Measurements from ENCODE around the gene RNASEH2C.

RNASEH2C gene

DNA sequence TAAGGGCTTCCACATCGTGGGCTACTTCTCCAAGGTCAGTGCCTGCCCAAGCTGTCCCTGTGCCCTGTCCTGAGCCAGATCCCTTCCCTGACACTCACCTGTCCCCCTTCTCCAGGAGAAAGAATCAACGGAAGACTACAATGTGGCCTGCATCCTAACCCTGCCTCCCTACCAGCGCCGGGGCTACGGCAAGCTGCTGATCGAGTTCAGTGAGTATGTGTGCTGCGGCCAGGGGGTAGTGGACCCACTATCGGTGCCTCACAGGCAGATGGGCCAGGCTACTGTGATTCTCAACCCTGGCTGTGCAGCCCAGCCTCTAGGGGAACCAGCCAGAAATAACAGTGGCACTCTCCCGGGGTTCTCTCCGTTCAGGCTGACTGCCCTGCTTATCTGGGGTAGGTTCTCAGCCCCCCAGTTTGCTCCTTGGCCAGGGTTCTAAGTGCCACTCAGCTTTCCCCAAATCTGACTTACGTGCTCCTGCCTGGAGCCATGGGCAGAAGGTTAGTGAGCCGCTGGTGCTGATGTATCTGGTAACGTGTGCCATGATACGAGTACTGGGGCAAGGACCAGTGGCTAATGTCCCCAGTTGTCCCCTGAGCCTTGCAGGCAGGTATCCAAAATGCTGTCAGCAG is 3.7 kb downstream of the RNASEH2C start:
- no peak for DNase-seq (ENCODE audit: extremely low read depth, low read depth)

DNA sequence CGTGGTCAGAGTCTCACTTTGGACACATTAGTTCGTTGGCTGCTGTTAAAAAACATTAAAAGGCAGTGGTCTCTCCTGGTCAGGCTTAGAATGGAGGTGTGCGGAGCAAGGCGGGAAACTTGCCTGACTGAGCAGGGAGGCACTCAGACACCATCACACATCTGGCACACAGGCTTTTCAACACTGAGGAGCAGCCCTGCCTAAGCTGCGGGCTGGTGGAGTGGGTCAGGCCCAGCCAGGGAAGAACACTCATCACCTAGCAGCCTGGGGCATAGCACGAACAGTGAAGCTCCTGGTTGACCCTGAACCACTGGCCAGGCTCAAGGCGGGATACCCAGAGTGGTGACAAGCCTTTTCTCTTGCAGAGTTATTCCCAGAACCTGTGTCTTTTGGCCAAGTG is 4.3 kb downstream of the RNASEH2C start:
- TF ChIP-seq, protein P1, sequence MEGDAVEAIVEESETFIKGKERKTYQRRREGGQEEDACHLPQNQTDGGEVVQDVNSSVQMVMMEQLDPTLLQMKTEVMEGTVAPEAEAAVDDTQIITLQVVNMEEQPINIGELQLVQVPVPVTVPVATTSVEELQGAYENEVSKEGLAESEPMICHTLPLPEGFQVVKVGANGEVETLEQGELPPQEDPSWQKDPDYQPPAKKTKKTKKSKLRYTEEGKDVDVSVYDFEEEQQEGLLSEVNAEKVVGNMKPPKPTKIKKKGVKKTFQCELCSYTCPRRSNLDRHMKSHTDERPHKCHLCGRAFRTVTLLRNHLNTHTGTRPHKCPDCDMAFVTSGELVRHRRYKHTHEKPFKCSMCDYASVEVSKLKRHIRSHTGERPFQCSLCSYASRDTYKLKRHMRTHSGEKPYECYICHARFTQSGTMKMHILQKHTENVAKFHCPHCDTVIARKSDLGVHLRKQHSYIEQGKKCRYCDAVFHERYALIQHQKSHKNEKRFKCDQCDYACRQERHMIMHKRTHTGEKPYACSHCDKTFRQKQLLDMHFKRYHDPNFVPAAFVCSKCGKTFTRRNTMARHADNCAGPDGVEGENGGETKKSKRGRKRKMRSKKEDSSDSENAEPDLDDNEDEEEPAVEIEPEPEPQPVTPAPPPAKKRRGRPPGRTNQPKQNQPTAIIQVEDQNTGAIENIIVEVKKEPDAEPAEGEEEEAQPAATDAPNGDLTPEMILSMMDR (IDR thresholded peaks at IDR 0.05; ENCODE audit: low read depth, low read length) = no peak
- no peak for DNase-seq (ENCODE audit: extremely low read depth, low read depth)

More for the DNA sequence above, 3.7 kb downstream of the RNASEH2C start:
- TF ChIP-seq, protein P1 (IDR thresholded peaks at IDR 0.05; ENCODE audit: low read depth, low read length) = no peak

DNA sequence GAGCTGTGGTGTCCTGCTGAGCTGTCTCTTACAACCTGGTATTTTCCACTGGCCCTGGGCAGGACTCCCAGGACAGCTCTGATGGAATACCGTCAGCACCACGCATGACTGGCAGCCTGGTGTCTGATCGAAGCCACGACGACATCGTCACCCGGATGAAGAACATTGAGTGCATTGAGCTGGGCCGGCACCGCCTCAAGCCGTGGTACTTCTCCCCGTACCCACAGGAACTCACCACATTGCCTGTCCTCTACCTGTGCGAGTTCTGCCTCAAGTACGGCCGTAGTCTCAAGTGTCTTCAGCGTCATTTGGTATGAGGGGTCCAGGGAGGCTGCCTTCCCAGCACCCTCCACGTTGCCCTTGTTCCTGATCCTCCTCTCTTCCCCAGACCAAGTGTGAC is 6.2 kb downstream of the RNASEH2C start:
- TF ChIP-seq, protein P1 (IDR thresholded peaks at IDR 0.05; ENCODE audit: low read depth, low read length) = no peak
- DNase-seq (ENCODE audit: extremely low read depth, low read depth) = no peak

DNA sequence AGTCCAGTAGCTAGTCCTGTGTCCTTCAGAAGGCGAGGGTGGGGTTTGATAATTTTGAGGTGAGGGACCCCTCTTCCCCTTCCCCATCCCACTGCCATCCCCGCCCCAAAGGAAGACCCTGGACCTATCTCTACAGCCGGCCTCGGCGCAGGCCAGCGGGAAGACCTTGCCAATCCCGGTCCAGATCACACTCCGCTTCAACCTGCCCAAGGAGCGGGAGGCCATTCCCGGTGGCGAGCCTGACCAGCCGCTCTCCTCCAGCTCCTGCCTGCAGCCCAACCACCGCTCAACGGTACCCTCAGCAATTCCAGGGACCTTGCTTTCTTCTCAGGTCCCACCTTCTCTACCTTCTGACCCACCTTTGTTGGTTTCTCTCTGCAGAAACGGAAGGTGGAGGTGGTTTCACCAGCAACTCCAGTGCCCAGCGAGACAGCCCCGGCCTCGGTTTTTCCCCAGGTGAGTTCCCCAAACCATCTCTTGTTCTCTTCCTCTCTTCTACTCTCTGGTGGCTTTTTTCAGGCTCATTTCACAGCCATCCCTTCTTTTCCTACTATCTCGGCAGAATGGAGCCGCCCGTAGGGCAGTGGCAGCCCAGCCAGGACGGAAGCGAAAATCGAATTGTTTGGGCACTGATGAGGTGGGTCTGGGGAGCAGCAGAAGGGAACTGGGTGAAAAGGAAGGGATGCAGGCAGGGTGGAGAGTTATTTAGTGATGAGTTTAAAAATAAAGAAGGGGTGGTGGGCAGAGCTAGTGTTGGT is 7.2 kb downstream of the RNASEH2C start:
- no peak for DNase-seq (ENCODE audit: extremely low read depth, low read depth)
- TF ChIP-seq, protein P1 (IDR thresholded peaks at IDR 0.05; ENCODE audit: low read depth, low read length) = no peak

DNA sequence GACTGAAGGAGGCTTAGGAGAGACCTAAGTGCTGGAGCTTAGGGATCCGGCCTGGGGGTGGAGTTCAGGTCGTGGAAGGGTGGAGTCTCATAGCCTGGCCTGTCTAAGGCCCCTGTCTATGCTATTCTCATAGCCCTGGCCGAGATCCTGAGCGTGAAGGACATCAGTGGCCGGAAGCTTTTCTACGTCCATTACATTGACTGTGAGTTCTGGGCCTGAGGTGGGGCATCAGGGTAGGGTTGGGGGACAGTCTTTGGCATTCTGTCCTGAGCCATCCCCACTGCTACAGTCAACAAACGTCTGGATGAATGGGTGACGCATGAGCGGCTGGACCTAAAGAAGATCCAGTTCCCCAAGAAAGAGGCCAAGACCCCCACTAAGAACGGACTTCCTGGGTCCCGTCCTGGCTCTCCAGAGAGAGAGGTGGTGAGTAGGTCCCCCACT is 7.9 kb downstream of the RNASEH2C start:
- TF ChIP-seq, protein P1 (IDR thresholded peaks at IDR 0.05; ENCODE audit: low read depth, low read length) = no peak
- no peak for DNase-seq (ENCODE audit: extremely low read depth, low read depth)

DNA sequence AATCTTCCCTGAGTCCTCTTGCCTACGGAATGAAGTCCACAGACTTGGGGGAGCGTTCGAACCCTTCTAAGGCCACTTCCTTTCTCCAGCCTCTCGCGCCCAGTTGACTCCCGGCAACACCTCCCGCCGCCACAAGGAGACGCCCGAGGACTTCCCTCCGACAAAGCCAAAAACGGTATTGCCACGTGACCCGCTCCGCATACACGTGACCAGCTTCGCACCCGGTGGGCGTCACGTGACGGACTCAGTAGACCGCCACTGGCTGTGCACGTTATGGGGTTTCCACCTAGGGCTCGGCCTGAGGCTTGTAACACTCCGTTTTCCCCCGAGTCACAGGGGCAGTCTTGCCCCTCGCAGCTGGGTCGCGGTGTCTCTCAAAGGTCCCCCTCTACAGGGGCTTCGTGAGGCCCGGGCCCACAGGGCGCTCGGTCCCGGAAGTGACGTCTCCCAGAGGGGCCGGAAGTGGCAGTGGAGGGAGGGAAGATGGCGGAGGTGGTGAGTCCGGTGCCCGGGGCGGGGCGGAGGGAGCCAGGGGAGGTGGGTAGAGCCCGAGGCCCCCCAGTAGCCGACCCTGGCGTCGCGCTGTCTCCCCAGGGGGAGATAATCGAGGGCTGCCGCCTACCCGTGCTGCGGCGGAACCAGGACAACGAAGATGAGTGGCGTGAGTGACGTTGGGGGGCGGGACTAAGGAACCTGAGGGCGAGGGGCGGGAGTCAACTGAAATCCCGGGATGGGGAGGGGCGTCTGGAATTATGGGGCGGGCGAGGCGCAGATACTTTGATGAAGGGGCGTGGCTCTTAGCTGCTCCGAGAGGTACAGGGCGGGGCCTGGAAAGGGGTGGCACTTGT is 8.6 kb downstream of the RNASEH2C start, which contains the start of gene KAT5:
Gene KAT5 (plus strand): TSS at position 468 of the 848 bp plus-strand sequence. CDS start 16 bp downstream, at position 484.
- TF ChIP-seq, protein P1 (IDR thresholded peaks at IDR 0.05; ENCODE audit: low read depth, low read length) = peak; percentile 99
- DNase-seq (ENCODE audit: extremely low read depth, low read depth) = peak; percentile 94

Measured in AG09319 (cell line).